Stimulated activated naive CD8-positive, alpha-beta T cell treated with anti-CD3 and anti-CD28 coated beads, Interleukin-15, amount 100 ng/mL, for 72 hours (primary cell): ENCODE measurements around the gene ATXN10.
"Not testable (repeated sequence)": the region's sequence is repeated elsewhere in the genome, so short reads cannot be mapped to it uniquely, and the experiment has no call there.

Source experiments
- ATAC-seq: fragments of 150-1000 bp; cut with Tn5 transposase; 2 replicates; pipeline ENCODE4 v1.10.0; 2021; ENCODE audit warnings: mild to moderate bottlenecking, moderate library complexity
- DNase-seq, 2 donors: peaks; one replicate each; pipeline ENCODE4 v3.0.0; 2021 to 2022
- H3K27ac Mint-ChIP-seq, 2 donors: one replicate each; pipeline ENCODE4 v1.8.0; 2022; ENCODE audit warnings: mild to moderate bottlenecking in 2 of 2, mixed read lengths in 2 of 2, moderate library complexity in 2 of 2
- H3K27me3 Mint-ChIP-seq: one replicate; pipeline ENCODE4 v1.8.0; 2022; ENCODE audit warnings: mixed read lengths
- H3K4me1 Mint-ChIP-seq: one replicate; pipeline ENCODE4 v1.8.0; 2022; ENCODE audit warnings: mild to moderate bottlenecking, mixed read lengths
- H3K4me3 Mint-ChIP-seq, 2 donors: one replicate each; pipeline ENCODE4 v1.8.0; 2022; ENCODE audit warnings: mild to moderate bottlenecking in 2 of 2, mixed read lengths in 2 of 2, moderate library complexity in 1 of 2
- H3K9me3 Mint-ChIP-seq, 2 donors: one replicate each; pipeline ENCODE4 v1.8.0; 2022; ENCODE audit warnings: mixed read lengths in 2 of 2

Gene ATXN10

GRCh38 chr22:45671783-45672563 is at the start of gene ATXN10:
TSS of gene ATXN10 (plus strand) at chr22:45671834. CDS start at chr22:45672064, 230 bp downstream.
- H3K27me3 Mint-ChIP-seq: no peaks in the 10 kb centered on the region
- H3K9me3 Mint-ChIP-seq: no peaks in the 10 kb centered on the region
- H3K4me1 Mint-ChIP-seq: peaks cover 44% of the 10 kb centered on the region
- peak within 1 kb of the TSS; percentile 97 for H3K4me3 Mint-ChIP-seq
- ATAC-seq (peak; percentile 86), DNase-seq (peak; percentile 69 to 72)
- peak within 1 kb of the TSS; percentile 96 to 99 for H3K27ac Mint-ChIP-seq

- Mint-ChIP-seq H3K4me3 (no peak overlapping the region), H3K27ac (no peak overlapping the region), H3K4me1 (peaks cover 12% of the 10 kb centered on the region), H3K9me3 (no peaks in the 10 kb centered on the region), H3K27me3 (no peaks in the 10 kb centered on the region)
- no peak for DNase-seq
- no peak for ATAC-seq
Measured at GRCh38 chr22:45621836-45622600, 49.6 kb upstream of the ATXN10 start.

DNA sequence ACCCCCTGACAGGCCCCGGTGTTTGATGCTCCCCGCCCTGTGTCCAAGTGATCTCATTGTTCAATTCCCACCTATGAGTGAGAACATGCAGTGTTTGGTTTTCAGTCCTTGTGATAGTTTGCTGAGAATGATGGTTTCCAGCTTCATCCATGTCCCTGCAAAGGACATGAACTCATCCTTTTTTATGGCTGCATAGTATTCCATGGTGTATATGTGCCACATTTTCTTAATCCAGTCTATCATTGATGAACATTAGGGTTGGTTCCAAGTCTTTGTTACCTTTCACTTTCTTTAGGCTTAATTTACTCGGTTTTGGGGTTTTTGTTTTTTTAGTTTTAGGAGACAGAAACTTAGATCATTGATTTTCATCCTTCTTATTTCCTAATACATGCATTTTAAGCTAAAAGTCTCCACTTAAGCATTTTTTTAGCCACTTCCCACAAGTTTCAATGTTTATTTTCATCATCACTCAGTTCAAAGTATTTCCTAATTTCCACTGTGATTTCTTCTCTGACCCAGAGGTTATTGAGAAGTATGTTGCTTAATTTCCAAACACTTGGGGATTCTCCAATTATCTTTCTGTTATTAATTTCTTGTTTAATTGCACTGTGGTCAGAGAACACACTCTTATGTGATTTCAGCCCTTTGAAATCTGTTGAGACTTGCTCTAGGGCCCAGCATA is 48.0 kb upstream of the ATXN10 start:
- not testable (repeated sequence) for H3K9me3 Mint-ChIP-seq, H3K27me3 Mint-ChIP-seq, H3K4me1 Mint-ChIP-seq, ATAC-seq, H3K27ac Mint-ChIP-seq, DNase-seq, H3K4me3 Mint-ChIP-seq

DNA sequence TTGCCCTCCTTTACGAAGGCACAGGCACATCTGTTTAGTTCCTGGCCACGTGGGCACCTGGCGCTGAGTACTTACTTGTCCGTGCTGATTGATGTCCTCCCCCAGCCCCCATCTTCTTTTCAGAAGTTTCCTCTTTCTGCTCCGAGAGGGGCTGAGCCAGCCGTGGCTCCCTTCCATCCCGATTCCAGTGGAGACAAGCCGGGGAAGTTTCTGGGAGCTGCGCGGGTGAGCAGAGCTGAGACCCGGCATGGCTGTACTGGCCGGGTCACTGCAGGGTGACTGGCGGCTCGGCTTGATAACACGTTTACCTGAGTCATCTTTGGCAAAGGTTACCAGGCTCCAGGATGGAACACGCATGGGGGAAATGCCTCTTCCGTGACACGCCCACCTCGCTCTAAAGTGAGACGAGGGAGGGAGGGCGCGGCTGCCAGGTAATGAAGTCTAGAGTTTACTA is 45.4 kb upstream of the ATXN10 start:
- DNase-seq: no peak
- Mint-ChIP-seq H3K27ac (no peak overlapping the region), H3K9me3 (no peaks in the 10 kb centered on the region), H3K4me1 (no peaks in the 10 kb centered on the region), H3K27me3 (peaks cover 18% of the 10 kb centered on the region), H3K4me3 (no peak overlapping the region)
- no peak for ATAC-seq

- Mint-ChIP-seq H3K27ac (no peak overlapping the region), H3K4me1 (no peaks in the 10 kb centered on the region), H3K27me3 (peaks cover 32% of the 10 kb centered on the region), H3K4me3 (no peak overlapping the region), H3K9me3 (no peaks in the 10 kb centered on the region)
- DNase-seq (no peak), ATAC-seq (no peak)
Measured at GRCh38 chr22:45627489-45628233, 44.0 kb upstream of the ATXN10 start.

DNA sequence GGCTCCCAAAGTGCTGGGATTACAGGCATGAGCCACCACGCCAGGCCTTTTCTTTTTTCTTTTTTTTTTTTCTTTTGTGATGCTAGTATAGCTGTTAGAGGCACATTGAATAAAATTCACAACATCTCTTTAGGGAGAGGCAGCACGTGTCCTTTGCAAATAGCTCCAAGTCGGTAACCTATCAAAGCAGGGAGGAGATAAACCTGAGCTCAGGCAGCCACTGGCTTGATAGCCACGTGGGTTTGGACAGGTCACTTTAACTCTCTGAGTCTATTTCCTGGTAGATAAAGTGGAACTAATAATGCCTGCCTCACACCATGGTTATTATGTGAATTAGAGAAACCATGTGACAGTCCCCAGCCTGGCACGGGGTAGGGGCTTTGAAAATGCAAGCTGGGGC is 43.1 kb upstream of the ATXN10 start:
- Mint-ChIP-seq H3K4me3 (no peak overlapping the region), H3K4me1 (no peaks in the 10 kb centered on the region), H3K27ac (peak overlapping the region in 1 of 2 donors; percentile 42), H3K9me3 (no peaks in the 10 kb centered on the region), H3K27me3 (peaks cover 41% of the 10 kb centered on the region)
- ATAC-seq: no peak
- DNase-seq: no peak

GRCh38 chr22:45629469-45630089 is 42.1 kb upstream of the ATXN10 start:
- DNase-seq: no peak
- Mint-ChIP-seq H3K9me3 (no peaks in the 10 kb centered on the region), H3K27ac (no peak overlapping the region), H3K27me3 (peaks cover 51% of the 10 kb centered on the region), H3K4me3 (no peak overlapping the region), H3K4me1 (no peaks in the 10 kb centered on the region)
- ATAC-seq: no peak

- no peak overlapping the region for H3K27ac Mint-ChIP-seq
- H3K4me1 Mint-ChIP-seq: no peaks in the 10 kb centered on the region
- no peak overlapping the region for H3K4me3 Mint-ChIP-seq
- no peaks in the 10 kb centered on the region for H3K9me3 Mint-ChIP-seq
- DNase-seq: no peak
- no peak for ATAC-seq
- peaks cover 60% of the 10 kb centered on the region for H3K27me3 Mint-ChIP-seq
Measured at GRCh38 chr22:45630436-45630835, 41.2 kb upstream of the ATXN10 start.

DNA sequence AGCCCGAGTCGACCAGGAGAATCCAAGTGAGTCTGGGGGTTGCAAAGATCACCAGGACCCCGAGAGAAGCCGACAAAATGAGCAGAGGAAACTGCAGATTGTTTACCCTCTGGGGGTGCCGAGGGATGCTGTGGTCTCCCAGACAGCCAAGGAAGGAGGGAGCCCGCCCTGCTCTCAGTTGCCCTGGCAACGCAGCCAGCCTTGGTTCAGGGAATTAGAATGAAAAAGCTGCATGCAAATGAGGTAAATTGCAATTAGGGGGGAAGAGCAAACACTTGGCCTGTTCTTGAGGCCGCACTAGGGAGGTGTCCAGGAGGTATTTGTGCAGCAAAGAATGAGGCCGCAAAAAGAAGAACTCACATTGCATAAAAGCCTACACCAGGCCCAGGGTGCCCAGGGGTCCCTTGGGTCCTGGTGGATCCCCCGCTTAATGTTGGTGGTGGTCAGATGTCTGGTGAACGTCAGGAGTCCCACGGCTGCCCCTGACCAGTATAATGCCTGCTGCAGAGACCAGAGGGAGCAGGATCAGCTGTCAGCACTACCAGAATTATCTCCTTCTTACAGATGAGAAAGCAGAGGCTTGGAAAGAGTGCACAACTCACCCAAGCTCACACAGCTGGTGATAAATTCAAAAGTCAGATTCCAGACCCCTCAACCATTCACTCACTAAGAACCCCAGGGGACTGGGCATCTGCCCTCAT is 40.3 kb upstream of the ATXN10 start:
- Mint-ChIP-seq H3K9me3 (no peaks in the 10 kb centered on the region), H3K4me3 (no peak overlapping the region), H3K27me3 (peaks cover 68% of the 10 kb centered on the region), H3K4me1 (no peaks in the 10 kb centered on the region), H3K27ac (no peak overlapping the region)
- ATAC-seq (no peak), DNase-seq (no peak)

DNA sequence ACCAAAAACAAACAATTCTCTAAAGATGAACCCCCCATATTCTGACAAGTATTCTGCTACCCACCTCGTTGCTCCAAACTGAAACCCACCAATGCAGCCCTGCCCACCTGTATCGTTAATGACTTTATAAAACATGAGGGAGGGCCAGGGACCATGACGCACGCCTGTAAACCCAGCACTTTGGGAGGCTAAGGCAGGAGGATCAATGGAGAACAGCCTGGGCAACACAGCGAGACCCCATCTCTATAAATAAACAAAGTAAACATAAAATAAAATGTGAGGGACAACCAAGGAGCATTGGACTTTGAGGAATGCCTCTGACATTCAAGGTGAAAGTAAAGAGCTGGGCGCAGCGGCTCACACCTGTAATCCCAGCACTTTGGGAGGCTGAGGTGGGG is 39.8 kb upstream of the ATXN10 start:
- no peak overlapping the region for H3K27ac Mint-ChIP-seq
- H3K9me3 Mint-ChIP-seq: no peaks in the 10 kb centered on the region
- no peak for ATAC-seq
- H3K4me1 Mint-ChIP-seq: no peaks in the 10 kb centered on the region
- no peak for DNase-seq
- no peak overlapping the region for H3K4me3 Mint-ChIP-seq
- peaks cover 74% of the 10 kb centered on the region for H3K27me3 Mint-ChIP-seq

DNA sequence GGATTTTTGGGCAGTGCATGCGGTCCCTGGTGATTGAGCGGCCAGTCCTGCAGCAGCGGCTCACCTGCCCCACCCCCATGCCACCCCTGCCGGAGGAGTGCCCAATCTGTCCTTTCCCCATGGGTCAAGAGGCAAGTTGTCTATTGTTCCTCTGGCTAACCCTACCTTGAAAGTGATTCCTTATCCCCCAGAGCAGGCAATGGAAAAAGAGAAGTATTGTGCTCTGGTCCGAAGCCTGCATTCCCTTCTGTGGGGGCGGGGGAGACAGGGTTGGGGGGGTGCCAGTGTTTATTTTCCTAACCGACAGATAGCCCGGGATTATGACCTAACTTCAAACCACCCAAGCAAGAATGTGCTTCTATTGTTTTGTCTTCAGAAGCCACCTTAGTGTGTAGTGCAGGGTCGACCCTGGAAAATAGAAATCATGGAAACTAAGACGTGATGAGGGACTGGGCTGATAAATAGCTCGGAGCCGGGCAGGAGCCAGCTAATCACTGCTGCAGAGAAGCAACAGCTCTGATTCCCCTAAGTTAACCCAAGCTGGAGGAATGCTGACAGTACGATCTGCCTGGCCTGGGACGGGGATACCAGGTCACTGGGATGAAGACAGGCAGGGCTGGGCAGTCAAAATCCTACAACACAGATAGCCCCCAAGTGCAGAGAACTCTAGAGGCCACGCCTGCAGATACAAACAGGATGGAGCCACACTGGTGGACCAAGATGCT is 38.7 kb upstream of the ATXN10 start:
- DNase-seq (no peak), ATAC-seq (no peak)
- H3K4me1 Mint-ChIP-seq: no peaks in the 10 kb centered on the region
- H3K27ac Mint-ChIP-seq: no peak overlapping the region
- peaks cover 78% of the 10 kb centered on the region for H3K27me3 Mint-ChIP-seq
- H3K9me3 Mint-ChIP-seq: no peaks in the 10 kb centered on the region
- H3K4me3 Mint-ChIP-seq: no peak overlapping the region

- Mint-ChIP-seq H3K27ac (no peak overlapping the region), H3K27me3 (peaks cover 88% of the 10 kb centered on the region), H3K9me3 (no peaks in the 10 kb centered on the region), H3K4me3 (no peak overlapping the region), H3K4me1 (peaks cover 19% of the 10 kb centered on the region)
- ATAC-seq (no peak), DNase-seq (no peak)
Measured at GRCh38 chr22:45636683-45637082, 35.0 kb upstream of the ATXN10 start.

DNA sequence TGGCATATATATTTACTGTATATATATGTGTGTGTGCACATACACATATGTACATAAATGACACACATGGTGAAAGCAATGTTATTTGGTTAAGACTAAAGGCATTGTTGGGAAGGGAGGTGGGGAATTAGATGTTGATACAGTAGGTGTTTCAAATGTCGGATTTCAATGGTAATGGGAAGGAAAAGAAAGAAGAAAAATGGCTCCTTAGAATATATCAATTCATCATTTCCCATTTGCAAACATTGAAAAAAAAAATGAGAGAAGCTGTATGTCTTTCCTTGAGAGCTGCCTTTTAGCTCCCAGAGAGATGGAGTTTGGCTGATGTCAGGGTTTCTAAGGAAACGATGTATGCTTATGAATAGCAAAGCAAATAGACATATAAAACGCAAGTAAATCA is 33.4 kb upstream of the ATXN10 start:
- Mint-ChIP-seq H3K27ac (no peak overlapping the region), H3K4me3 (no peak overlapping the region), H3K9me3 (no peaks in the 10 kb centered on the region), H3K27me3 (peaks cover 81% of the 10 kb centered on the region), H3K4me1 (peaks cover 19% of the 10 kb centered on the region)
- ATAC-seq (no peak), DNase-seq (no peak)
